Hepatocyte (in vitro differentiated cells): ENCODE measurements around the gene KCNRG. TPM values are rescaled to one million over a fixed set of nuclear protein-coding genes. Genes with fewer than 3 reads are reported as not detected.

Experiments
- DNase-seq: peaks from one replicate; pipeline ENCODE4 v3.0.0-alpha.2; 2016; ENCODE audit warnings: low spot score
- H2AFZ ChIP-seq: fragments of 200-600 bp; sonication (generic); 2 replicates; pipeline ENCODE4 v1.6.0; 2016; ENCODE audit warnings: antibody characterized with exemption, mild to moderate bottlenecking
- H3K27ac ChIP-seq: fragments of 200-600 bp; sonication (generic); 2 replicates; pipeline ENCODE4 v1.5.1; 2016; ENCODE audit warnings: mild to moderate bottlenecking
- H3K27me3 ChIP-seq: fragments of 200-600 bp; sonication (generic); 2 replicates; pipeline ENCODE4 v1.6.1; 2016
- H3K36me3 ChIP-seq: fragments of 200-600 bp; sonication (generic); replicated peaks from 2 replicates; pipeline ENCODE4 v1.5.1; 2016; ENCODE audit warnings: low read depth; ENCODE audit not compliant: insufficient read depth
- H3K4me1 ChIP-seq: fragments of 200-600 bp; sonication (generic); 2 replicates; pipeline ENCODE4 v1.5.1; 2016; ENCODE audit warnings: mild to moderate bottlenecking, moderate library complexity; ENCODE audit not compliant: insufficient read depth
- H3K4me2 ChIP-seq: fragments of 200-600 bp; sonication (generic); 2 replicates; pipeline ENCODE4 v1.6.0; 2016
- H3K4me3 ChIP-seq: fragments of 200-600 bp; sonication (generic); 2 replicates; pipeline ENCODE4 v1.5.1; 2016; ENCODE audit warnings: mild to moderate bottlenecking
- H3K79me2 ChIP-seq: fragments of 200-600 bp; sonication (generic); 2 replicates; pipeline ENCODE4 v1.6.0; 2017; ENCODE audit warnings: mild to moderate bottlenecking
- H3K9me2 ChIP-seq: fragments of 200-600 bp; sonication (generic); replicated peaks from 2 replicates; pipeline ENCODE4 v1.6.0; 2017; ENCODE audit warnings: mild to moderate bottlenecking; ENCODE audit not compliant: insufficient read depth
- H3K9me3 ChIP-seq: fragments of 200-600 bp; sonication (generic); 2 replicates; pipeline ENCODE4 v1.5.1; 2016; ENCODE audit warnings: low read depth, mild to moderate bottlenecking
- H4K20me1 ChIP-seq: fragments of 200-600 bp; sonication (generic); 2 replicates; pipeline ENCODE4 v1.6.0; 2016; ENCODE audit warnings: mild to moderate bottlenecking; ENCODE audit not compliant: insufficient read depth, poor library complexity, severe bottlenecking
- CTCF ChIP-seq: fragments of 200-600 bp; sonication (generic); IDR thresholded peaks from 2 replicates; pipeline ENCODE4 v1.5.1; 2016; ENCODE audit warnings: antibody characterized with exemption, mild to moderate bottlenecking; ENCODE audit not compliant: poor library complexity
- EZH2 ChIP-seq: fragments of 200-600 bp; sonication (generic); IDR thresholded peaks from 2 replicates; pipeline ENCODE4 v1.6.1; 2016; ENCODE audit warnings: antibody characterized with exemption, mild to moderate bottlenecking, borderline replicate concordance
- EZH2phosphoT487 ChIP-seq: fragments of 200-600 bp; sonication (generic); IDR thresholded peaks from one replicate; pipeline ENCODE4 v1.6.1; 2018; ENCODE audit warnings: antibody characterized with exemption, mild to moderate bottlenecking, low read depth, moderate library complexity; ENCODE audit not compliant: unreplicated experiment, severe bottlenecking
- WGBS: methylation state at CpG from one replicate; pipeline ENCODE4 v1.1.6; 2016; ENCODE audit warnings: low lambda C conversion rate; ENCODE audit errors: missing lambda C conversion rate; 5-methylcytosine and 5-hydroxymethylcytosine counted together
- polyA plus RNA-seq: library from polyadenylated mRNA; unstranded; fragments of >200 nt; fragmentation: Nextera tagmentation; extraction: Ambion mirVana; gene quantifications from 2 replicates; pipeline ENCODE4 v1.2.1, GENCODE V29; 2016
- total RNA-seq: library from RNA; depleted of rRNA; stranded (reverse); fragments of >200 nt; gene quantifications from 2 replicates; pipeline ENCODE4 v1.2.3, GENCODE V29; 2014

KCNRG gene
- total and polyA plus RNA-seq, 2 experiments from 2014 or later: 0.57 to 1.3 TPM

GRCh38 chr13:50030315-50030714 lies 15.1 kb downstream of the KCNRG start:
- H3K4me2 ChIP-seq: no peak overlapping the region
- no peaks in the 10 kb centered on the region for H3K79me2 ChIP-seq
- DNase-seq: no peak
- H4K20me1 ChIP-seq: no peaks in the 10 kb centered on the region
- no peak for TF ChIP-seq EZH2
- no peak for TF ChIP-seq CTCF
- no peak for TF ChIP-seq EZH2phosphoT487
- no peaks in the 10 kb centered on the region for H3K27me3 ChIP-seq
- no peak overlapping the region for H3K4me3 ChIP-seq
- H3K36me3 ChIP-seq: no peaks in the 10 kb centered on the region
- H3K4me1 ChIP-seq: no peaks in the 10 kb centered on the region
- no peaks in the 10 kb centered on the region for H3K9me3 ChIP-seq
- no peak overlapping the region for H2AFZ ChIP-seq
- no peaks in the 10 kb centered on the region for H3K9me2 ChIP-seq
- WGBS: 68% methylated on average over 3 of the region's 3 CpGs
- no peak overlapping the region for H3K27ac ChIP-seq

- Histone ChIP-seq H3K36me3 (no peaks in the 10 kb centered on the region), H3K79me2 (no peaks in the 10 kb centered on the region), H2AFZ (no peak overlapping the region), H3K9me3 (no peaks in the 10 kb centered on the region), H3K4me3 (no peak overlapping the region), H3K27ac (no peak overlapping the region), H3K27me3 (no peaks in the 10 kb centered on the region), H3K4me1 (no peaks in the 10 kb centered on the region), H3K9me2 (no peaks in the 10 kb centered on the region), H4K20me1 (no peaks in the 10 kb centered on the region), H3K4me2 (no peak overlapping the region)
- no peak for TF ChIP-seq CTCF
- no peak for TF ChIP-seq EZH2
- no peak for TF ChIP-seq EZH2phosphoT487
- no peak for DNase-seq
These were observed 18.5 kb downstream of the KCNRG start for GRCh38 chr13:50033725-50034124.

DNA sequence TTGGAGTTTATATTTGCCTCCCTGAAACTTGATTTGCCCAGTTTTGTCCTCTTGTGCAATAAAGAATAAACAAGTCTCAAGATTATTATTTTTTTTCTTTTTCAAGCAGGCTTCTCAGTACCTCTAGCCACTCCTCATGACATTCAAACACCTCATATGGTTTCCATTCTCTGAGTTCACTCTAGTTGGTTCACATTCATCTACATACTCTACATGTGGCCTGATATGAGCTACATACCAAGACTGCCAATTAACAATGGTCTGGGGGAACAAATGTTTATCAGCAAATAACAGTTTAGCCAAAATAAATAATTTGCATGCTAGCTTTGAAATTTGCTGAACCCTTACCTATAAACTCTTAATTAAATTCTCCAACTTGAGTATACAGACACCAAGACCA lies 22.5 kb downstream of the KCNRG start:
- H4K20me1 ChIP-seq: no peaks in the 10 kb centered on the region
- H3K27me3 ChIP-seq: no peaks in the 10 kb centered on the region
- TF ChIP-seq EZH2: no peak
- no peak for TF ChIP-seq CTCF
- no peak for TF ChIP-seq EZH2phosphoT487
- H3K9me2 ChIP-seq: no peaks in the 10 kb centered on the region
- no peak overlapping the region for H3K4me2 ChIP-seq
- no peaks in the 10 kb centered on the region for H3K36me3 ChIP-seq
- no peak overlapping the region for H3K27ac ChIP-seq
- no peak overlapping the region for H3K4me3 ChIP-seq
- H3K79me2 ChIP-seq: no peaks in the 10 kb centered on the region
- no peak for DNase-seq
- no peak overlapping the region for H2AFZ ChIP-seq
- H3K9me3 ChIP-seq: no peaks in the 10 kb centered on the region
- H3K4me1 ChIP-seq: no peaks in the 10 kb centered on the region

DNA sequence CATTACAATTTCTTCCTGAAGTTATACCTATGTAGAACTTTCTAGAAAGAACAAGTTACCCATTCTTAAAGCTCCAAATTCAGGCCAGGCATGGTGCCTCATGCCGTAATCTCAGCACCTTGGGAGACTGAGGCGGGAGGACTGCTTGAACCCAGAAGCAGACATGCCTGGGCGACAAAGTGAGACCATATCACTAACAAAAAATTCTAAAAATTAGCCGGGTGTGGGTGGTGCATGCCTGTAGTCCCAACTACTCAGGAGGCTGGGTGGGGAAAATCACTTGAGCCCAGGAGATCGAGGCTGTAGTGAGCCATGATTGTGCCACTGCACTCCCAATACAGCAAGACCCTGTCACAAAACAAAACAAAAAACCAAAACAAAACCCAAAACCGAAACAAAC lies 23.0 kb downstream of the KCNRG start:
- no peaks in the 10 kb centered on the region for H4K20me1 ChIP-seq
- no peaks in the 10 kb centered on the region for H3K9me3 ChIP-seq
- no peaks in the 10 kb centered on the region for H3K27me3 ChIP-seq
- TF ChIP-seq EZH2phosphoT487 (no peak), EZH2 (no peak), CTCF (no peak)
- H2AFZ ChIP-seq: no peak overlapping the region
- no peaks in the 10 kb centered on the region for H3K9me2 ChIP-seq
- H3K79me2 ChIP-seq: no peaks in the 10 kb centered on the region
- H3K4me1 ChIP-seq: no peaks in the 10 kb centered on the region
- no peak for DNase-seq
- H3K27ac ChIP-seq: no peak overlapping the region
- 96% methylated on average over 6 of the region's 6 CpGs for WGBS
- no peak overlapping the region for H3K4me2 ChIP-seq
- H3K36me3 ChIP-seq: no peaks in the 10 kb centered on the region
- no peak overlapping the region for H3K4me3 ChIP-seq
